Measurements from ENCODE around the gene PSG1.
A peak's percentile ranks its signal among the peaks of the same experiment; 100 is the strongest.
"Not testable (repeated sequence)": the region's sequence is repeated elsewhere in the genome, so short reads cannot be mapped to it uniquely, and the experiment has no call there.

The PSG1 gene
- 0 to 0.25 (median 0) reads per million in 18 experiments for total RNA-seq

GRCh38 chr19:42879613-42880012 is at the start of gene PSG1:
TSS of gene PSG1 (minus strand) at chr19:42879713. CDS start at chr19:42879581, 132 bp downstream.
- no peak for DNase-seq

GRCh38 chr19:42928896-42929295 is 49.4 kb upstream of the PSG1 start:
- no peak for DNase-seq

- no peak for DNase-seq
Measured at GRCh38 chr19:42926781-42927180, 47.3 kb upstream of the PSG1 start.

GRCh38 chr19:42923106-42923505 is 43.6 kb upstream of the PSG1 start:
- peak; percentile 10 to 43 for DNase-seq

- not testable (repeated sequence) for DNase-seq
Measured at GRCh38 chr19:42920971-42921370, 41.5 kb upstream of the PSG1 start.

- no peak for DNase-seq
Measured at GRCh38 chr19:42919757-42920079, 40.2 kb upstream of the PSG1 start.

- not testable (repeated sequence) for DNase-seq
Measured at GRCh38 chr19:42919070-42919756, 39.7 kb upstream of the PSG1 start.

GRCh38 chr19:42918377-42919069 is 39.0 kb upstream of the PSG1 start:
- not testable (repeated sequence) for DNase-seq

GRCh38 chr19:42917634-42918033 is 38.1 kb upstream of the PSG1 start, which contains the start of gene PSG6:
TSS of gene PSG6 (minus strand) at chr19:42917894. CDS start at chr19:42917792, 102 bp downstream.
- not testable (repeated sequence) for DNase-seq

GRCh38 chr19:42916931-42917330 is 37.4 kb upstream of the PSG1 start:
- DNase-seq: not testable (repeated sequence)

- not testable (repeated sequence) for DNase-seq
Measured at GRCh38 chr19:42913516-42913915, 34.0 kb upstream of the PSG1 start.

GRCh38 chr19:42912941-42913340 is 33.4 kb upstream of the PSG1 start:
- not testable (repeated sequence) for DNase-seq

- DNase-seq: not testable (repeated sequence)
Measured at GRCh38 chr19:42911731-42912130, 32.2 kb upstream of the PSG1 start.

- DNase-seq: not testable (repeated sequence)
Measured at GRCh38 chr19:42906162-42906561, 26.6 kb upstream of the PSG1 start.

GRCh38 chr19:42900561-42900960 is 21.0 kb upstream of the PSG1 start:
- DNase-seq: not testable (repeated sequence)

GRCh38 chr19:42899674-42900073 is 20.2 kb upstream of the PSG1 start:
- not testable (repeated sequence) for DNase-seq

GRCh38 chr19:42899110-42899509 is 19.6 kb upstream of the PSG1 start:
- not testable (repeated sequence) for DNase-seq

- DNase-seq: not testable (repeated sequence)
Measured at GRCh38 chr19:42898656-42899055, 19.1 kb upstream of the PSG1 start.

- not testable (repeated sequence) for DNase-seq
Measured at GRCh38 chr19:42897729-42898128, 18.2 kb upstream of the PSG1 start.

GRCh38 chr19:42890446-42890845 is 10.9 kb upstream of the PSG1 start:
- not testable (repeated sequence) for DNase-seq

- DNase-seq: not testable (repeated sequence)
Measured at GRCh38 chr19:42887876-42888445, 8.4 kb upstream of the PSG1 start.

- DNase-seq: not testable (repeated sequence)
Measured at GRCh38 chr19:42882730-42883129, 3.2 kb upstream of the PSG1 start.

- not testable (repeated sequence) for DNase-seq
Measured at GRCh38 chr19:42882010-42882409, 2.5 kb upstream of the PSG1 start.

- not testable (repeated sequence) for DNase-seq
Measured at GRCh38 chr19:42881279-42881678, 1.8 kb upstream of the PSG1 start.
